ENCODE data around the gene ACOT11. TPM values are rescaled to one million over a fixed set of nuclear protein-coding genes. Genes with fewer than 3 reads are reported as not detected.

Gene ACOT11
- total and polyA plus RNA-seq, 2 of the 13 experiments (the other 11 are each of a cell fraction or from before 2014, with no cell fraction given) = 2.6 to 3.3 TPM

- H3K9ac ChIP-seq (ENCODE audit: insufficient read depth, low read depth, low read length) = no peak overlapping the region
- H3K9me3 ChIP-seq (ENCODE audit: low read length) = no peaks in the 10 kb centered on the region
- 8% methylated on average over 3 of the region's 3 CpGs for WGBS (ENCODE audit: low lambda C conversion rate)
- H3K4me3 ChIP-seq (replicated peaks in 1 of 3; ENCODE audit: insufficient read depth in 1 of 3, low read depth in 2 of 3, low read length in 3 of 3) = no peak overlapping the region
- no peak overlapping the region for H3K27ac ChIP-seq (ENCODE audit: extremely low read length, insufficient read depth, low read length)
- H3K79me2 ChIP-seq (ENCODE audit: insufficient read depth, low read length) = no peaks in the 10 kb centered on the region
- no peaks in the 10 kb centered on the region for H4K20me1 ChIP-seq (ENCODE audit: insufficient read depth, low read length)
- ChIA-PET POLR2A (no interaction called here), CTCF (ENCODE audit: low intra/inter-chr PET ratio, low total read pairs) (no interaction called here)
- ATAC-seq (peak; percentile 48; the same call in 2 of the 3 replicates), DNase-seq (ENCODE audit: low spot score) (no peak), FAIRE-seq (no peak)
- H3K4me2 ChIP-seq (ENCODE audit: low read depth, low read length) = no peak overlapping the region
- no peaks in the 10 kb centered on the region; a peak in 2 of 5 replicates for H3K27me3 ChIP-seq (ENCODE audit: control insufficient read depth in 1 of 2, insufficient read depth in 2 of 2, low read length in 2 of 2)
- no peak for TF ChIP-seq ZNF343 (CRISPR knock-in tag; IDR thresholded peaks at IDR 0.05)
- TF ChIP-seq MXD1 (CRISPR knock-in tag; IDR thresholded peaks at IDR 0.05) = no peak
- TF ChIP-seq SRY (CRISPR knock-in tag; IDR thresholded peaks at IDR 0.05) = no peak
- TF ChIP-seq NR2C2 (CRISPR knock-in tag; IDR thresholded peaks at IDR 0.05; ENCODE audit: borderline replicate concordance) = no peak
- peak; percentile 44 for TF ChIP-seq STAG1 (CRISPR knock-in tag; IDR thresholded peaks at IDR 0.05)
- no peak for TF ChIP-seq ZNF430 (CRISPR knock-in tag; IDR thresholded peaks at IDR 0.05)
- no peak for TF ChIP-seq HOXA7 (CRISPR knock-in tag; IDR thresholded peaks at IDR 0.05)
- no peak for TF ChIP-seq ATRX (CRISPR knock-in tag; IDR thresholded peaks at IDR 0.05; ENCODE audit: borderline replicate concordance)
- no peak for TF ChIP-seq ZSCAN30 (CRISPR knock-in tag; IDR thresholded peaks at IDR 0.05)
- peak; percentile 38 for TF ChIP-seq CTCF (CRISPR knock-in tag; IDR thresholded peaks at IDR 0.05)
- TF ChIP-seq IRX3 (CRISPR knock-in tag; IDR thresholded peaks at IDR 0.05; ENCODE audit: borderline replicate concordance, low read depth) = no peak
- no peak for TF ChIP-seq SMAD1 (CRISPR knock-in tag; IDR thresholded peaks at IDR 0.05; ENCODE audit: borderline replicate concordance, low read depth)
- no peak for TF ChIP-seq ZNF607 (CRISPR knock-in tag; IDR thresholded peaks at IDR 0.05; ENCODE audit: borderline replicate concordance)
- no peak for TF ChIP-seq REPIN1 (CRISPR knock-in tag; IDR thresholded peaks at IDR 0.05; ENCODE audit: borderline replicate concordance, low read depth)
- intact Hi-C loops (cut with micrococcal nuclease; ENCODE audit: unreplicated experiment) = no loop called here
- H3K4me1 ChIP-seq (ENCODE audit: insufficient read depth, low read length) = peaks cover 7% of the 10 kb centered on the region; the same call in 1 of the 2 replicates
- no TSS peak for BruUV-seq (replicated peaks)
- H2AFZ ChIP-seq (ENCODE audit: low read length) = no peak overlapping the region
- in situ Hi-C loops (cut with HindIII; ENCODE audit: extremely low pct_ligation_motif_present, low pct_unique_long_range_greater_than_20kb) = no loop called here
- H3K36me3 ChIP-seq (replicated peaks in 1 of 2; ENCODE audit: control insufficient read depth in 1 of 2, insufficient read depth in 2 of 2, low read length in 2 of 2) = no peaks in the 10 kb centered on the region
Observed at GRCh38 chr1:54510715-54511270, 37.2 kb upstream of the ACOT11 start.

Measured in HepG2 (cell line).